Stimulated activated CD4-positive, alpha-beta T cell treated with anti-CD3 and anti-CD28 coated beads, Interleukin-2, amount 100 ng/mL, for 24 hours (primary cell): ENCODE measurements around the gene PCDHA1.
"Not testable (repeated sequence)": the region's sequence is repeated elsewhere in the genome, so short reads cannot be mapped to it uniquely, and the experiment has no call there.

Source experiments
- DNase-seq, 2 donors: peaks; one replicate each; pipeline ENCODE4 v3.0.0-alpha.2; 2020

The PCDHA1 gene

DNA sequence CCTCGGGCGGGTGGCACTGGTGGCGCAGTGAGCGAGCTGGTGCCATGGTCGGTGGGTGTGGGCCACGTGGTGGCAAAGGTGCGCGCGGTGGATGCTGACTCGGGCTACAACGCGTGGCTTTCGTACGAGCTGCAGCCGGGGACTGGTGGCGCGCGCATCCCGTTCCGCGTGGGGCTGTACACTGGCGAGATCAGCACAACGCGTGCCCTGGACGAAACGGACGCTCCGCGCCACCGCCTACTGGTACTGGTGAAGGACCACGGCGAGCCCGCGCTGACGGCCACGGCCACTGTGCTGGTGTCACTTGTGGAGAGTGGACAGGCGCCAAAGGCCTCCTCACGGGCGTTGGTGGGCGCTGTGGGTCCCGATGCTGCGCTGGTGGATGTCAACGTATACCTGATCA lies 22.9 kb downstream of the PCDHA1 start:
- no peak for DNase-seq

DNA sequence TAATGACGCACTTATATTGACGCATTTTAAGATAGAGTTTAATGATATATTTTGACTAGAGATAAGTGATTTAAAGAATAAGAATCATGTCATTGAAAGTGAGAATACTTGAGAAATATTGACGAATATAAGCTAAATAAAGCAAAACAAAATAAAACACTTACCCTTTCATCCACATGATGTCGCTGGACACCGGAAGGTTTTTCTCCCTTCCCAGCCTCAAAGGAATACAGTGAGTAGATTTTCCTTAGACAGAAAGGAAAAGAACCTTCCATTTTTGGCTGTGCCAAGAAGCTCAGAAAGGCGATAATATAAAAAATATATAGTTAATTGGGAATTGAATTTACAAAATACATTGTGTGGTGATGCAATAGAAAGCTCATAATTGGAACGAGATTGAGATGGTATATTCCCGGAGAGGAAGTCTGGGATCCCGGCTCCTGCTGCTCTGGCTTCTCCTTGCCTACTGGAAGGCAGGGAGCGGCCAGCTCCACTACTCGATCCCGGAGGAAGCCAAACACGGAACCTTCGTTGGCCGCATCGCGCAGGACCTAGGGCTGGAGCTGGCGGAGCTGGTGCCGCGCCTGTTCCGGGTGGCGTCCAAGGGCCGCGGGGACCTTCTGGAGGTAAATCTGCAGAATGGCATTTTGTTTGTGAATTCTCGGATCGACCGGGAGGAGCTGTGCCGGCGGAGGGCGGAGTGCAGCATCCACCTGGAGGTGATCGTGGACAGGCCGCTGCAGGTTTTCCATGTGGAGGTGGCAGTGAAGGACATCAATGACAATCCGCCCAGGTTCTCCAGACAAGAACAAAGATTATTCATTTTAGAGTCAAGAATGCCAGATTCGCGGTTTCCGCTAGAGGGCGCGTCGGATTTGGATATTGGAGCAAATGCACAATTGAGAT lies 35.7 kb downstream of the PCDHA1 start, which contains the start of gene PCDHA5:
Gene PCDHA5, plus strand, starts transcription at position 239 of the 906 bp plus-strand sequence.
- peak in 1 of 2 donors; percentile 58 for DNase-seq

DNA sequence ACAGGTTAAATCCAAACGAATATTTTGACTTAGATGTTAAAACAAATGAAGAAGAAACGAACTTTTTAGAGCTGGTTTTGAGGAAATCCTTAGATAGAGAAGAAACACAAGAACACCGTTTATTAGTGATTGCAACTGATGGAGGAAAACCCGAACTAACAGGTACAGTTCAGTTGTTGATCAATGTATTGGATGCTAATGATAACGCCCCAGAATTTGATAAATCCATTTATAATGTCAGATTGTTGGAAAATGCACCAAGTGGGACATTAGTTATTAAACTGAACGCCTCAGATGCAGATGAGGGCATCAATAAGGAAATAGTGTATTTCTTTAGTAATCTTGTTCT lies 36.3 kb downstream of the PCDHA1 start:
- DNase-seq, result no peak

- DNase-seq, result not testable (repeated sequence)
These were observed 37.0 kb downstream of the PCDHA1 start for GRCh38 chr5:140822969-140823368.

- no peak for DNase-seq
These were observed 37.5 kb downstream of the PCDHA1 start for GRCh38 chr5:140823475-140823874.

DNA sequence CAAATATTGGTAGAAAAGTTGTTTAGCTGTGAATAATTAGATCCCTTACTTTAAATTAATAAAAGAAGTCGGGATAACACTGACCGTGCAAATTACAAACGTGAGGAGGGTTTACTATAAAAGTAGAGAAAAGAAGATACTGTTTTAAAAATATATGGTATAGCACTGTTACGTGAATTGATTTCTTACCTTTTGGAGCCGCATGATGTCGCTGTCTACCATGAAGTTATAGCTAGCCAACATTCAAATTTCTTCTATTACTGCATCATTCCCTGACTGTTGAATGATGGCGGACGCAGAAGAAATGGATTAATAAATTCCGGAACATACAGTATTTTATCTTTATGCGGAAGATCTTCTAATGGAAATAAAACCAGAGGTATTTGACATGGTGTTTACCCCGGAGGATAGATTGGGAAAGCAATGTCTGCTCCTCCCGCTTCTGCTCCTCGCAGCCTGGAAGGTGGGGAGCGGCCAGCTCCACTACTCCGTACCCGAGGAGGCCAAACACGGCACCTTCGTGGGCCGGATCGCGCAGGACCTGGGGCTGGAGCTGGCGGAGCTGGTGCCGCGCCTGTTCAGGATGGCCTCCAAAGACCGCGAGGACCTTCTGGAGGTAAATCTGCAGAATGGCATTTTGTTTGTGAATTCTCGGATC lies 41.9 kb downstream of the PCDHA1 start, which contains the start of gene PCDHA6:
Gene PCDHA6, plus strand, starts transcription at position 257 of the 658 bp plus-strand sequence. Its CDS starts 132 bp downstream, at position 389.
- no peak for DNase-seq

DNA sequence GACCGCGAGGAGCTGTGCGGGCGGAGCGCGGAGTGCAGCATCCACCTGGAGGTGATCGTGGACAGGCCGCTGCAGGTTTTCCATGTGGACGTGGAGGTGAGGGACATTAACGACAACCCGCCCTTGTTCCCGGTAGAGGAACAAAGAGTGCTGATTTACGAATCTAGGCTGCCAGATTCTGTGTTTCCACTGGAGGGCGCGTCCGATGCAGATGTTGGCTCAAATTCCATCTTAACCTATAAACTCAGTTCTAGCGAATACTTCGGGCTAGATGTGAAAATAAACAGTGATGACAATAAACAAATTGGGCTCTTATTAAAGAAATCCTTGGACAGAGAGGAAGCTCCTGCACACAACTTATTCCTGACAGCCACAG lies 42.4 kb downstream of the PCDHA1 start:
- no peak for DNase-seq

GRCh38 chr5:140829511-140830501 lies 43.9 kb downstream of the PCDHA1 start:
- not testable (repeated sequence) for DNase-seq

DNA sequence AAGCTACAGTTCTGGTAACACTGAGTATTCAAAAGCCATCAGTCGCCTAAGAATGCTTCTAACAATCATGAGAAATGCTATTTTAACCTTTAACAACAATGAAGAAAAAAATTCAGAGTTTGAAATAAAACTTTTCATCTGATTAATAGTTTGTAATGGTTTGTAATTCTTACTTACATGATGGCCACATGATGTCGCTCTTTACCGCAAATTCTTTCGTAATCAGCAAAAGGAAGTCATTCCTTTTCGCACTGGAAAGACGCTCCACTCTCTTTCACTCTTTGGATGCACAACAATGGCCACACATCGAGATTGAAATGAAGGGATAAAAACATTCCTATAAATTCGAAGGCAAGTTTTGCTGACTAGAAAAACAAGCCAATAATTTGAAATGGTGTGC lies 48.1 kb downstream of the PCDHA1 start, which contains the start of gene PCDHA7:
Gene PCDHA7, plus strand, starts transcription at position 277 of the 400 bp plus-strand sequence. Its CDS starts 115 bp downstream, at position 392.
- no peak for DNase-seq

GRCh38 chr5:140834439-140835008 lies 48.6 kb downstream of the PCDHA1 start:
- DNase-seq, result not testable (repeated sequence)

DNA sequence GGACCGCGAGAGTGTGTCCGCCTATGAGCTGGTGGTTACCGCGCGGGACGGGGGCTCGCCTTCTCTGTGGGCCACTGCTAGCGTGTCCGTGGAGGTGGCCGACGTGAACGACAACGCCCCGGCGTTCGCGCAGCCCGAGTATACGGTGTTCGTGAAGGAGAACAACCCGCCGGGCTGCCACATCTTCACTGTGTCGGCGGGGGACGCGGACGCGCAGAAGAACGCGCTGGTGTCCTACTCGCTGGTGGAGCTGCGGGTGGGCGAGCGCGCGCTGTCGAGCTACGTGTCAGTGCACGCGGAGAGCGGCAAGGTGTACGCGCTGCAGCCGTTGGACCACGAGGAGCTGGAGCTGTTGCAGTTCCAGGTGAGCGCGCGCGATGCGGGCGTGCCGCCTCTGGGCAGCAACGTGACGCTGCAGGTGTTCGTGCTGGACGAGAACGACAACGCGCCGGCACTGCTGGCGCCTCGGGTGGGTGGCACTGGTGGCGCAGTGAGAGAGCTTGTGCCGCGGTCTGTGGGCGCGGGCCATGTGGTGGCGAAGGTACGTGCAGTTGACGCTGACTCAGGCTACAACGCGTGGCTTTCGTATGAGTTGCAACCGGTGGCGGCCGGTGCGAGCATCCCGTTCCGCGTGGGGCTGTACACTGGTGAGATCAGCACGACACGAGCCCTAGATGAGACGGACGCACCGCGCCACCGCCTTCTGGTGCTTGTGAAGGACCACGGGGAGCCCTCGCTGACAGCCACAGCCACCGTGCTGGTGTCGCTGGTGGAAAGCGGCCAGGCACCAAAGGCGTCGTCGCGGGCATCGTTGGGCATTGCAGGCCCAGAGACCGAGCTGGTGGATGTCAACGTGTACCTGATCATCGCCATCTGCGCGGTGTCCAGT lies 49.9 kb downstream of the PCDHA1 start:
- DNase-seq, result no peak

- DNase-seq, result peak in 1 of 2 donors; percentile 23
These were observed 55.3 kb downstream of the PCDHA1 start, which contains the start of gene PCDHA8 for GRCh38 chr5:140840978-140841962. PCDHA8 (plus strand) TSS chr5:140841187; CDS start chr5:140841322, 135 bp downstream.

GRCh38 chr5:140842798-140843733 lies 57.1 kb downstream of the PCDHA1 start:
- no peak for DNase-seq

- DNase-seq, result not testable (repeated sequence)
These were observed 62.5 kb downstream of the PCDHA1 start, which contains the start of gene PCDHA9 for GRCh38 chr5:140848139-140849102. PCDHA9 (plus strand) TSS chr5:140848382; CDS start chr5:140848496, 114 bp downstream.

DNA sequence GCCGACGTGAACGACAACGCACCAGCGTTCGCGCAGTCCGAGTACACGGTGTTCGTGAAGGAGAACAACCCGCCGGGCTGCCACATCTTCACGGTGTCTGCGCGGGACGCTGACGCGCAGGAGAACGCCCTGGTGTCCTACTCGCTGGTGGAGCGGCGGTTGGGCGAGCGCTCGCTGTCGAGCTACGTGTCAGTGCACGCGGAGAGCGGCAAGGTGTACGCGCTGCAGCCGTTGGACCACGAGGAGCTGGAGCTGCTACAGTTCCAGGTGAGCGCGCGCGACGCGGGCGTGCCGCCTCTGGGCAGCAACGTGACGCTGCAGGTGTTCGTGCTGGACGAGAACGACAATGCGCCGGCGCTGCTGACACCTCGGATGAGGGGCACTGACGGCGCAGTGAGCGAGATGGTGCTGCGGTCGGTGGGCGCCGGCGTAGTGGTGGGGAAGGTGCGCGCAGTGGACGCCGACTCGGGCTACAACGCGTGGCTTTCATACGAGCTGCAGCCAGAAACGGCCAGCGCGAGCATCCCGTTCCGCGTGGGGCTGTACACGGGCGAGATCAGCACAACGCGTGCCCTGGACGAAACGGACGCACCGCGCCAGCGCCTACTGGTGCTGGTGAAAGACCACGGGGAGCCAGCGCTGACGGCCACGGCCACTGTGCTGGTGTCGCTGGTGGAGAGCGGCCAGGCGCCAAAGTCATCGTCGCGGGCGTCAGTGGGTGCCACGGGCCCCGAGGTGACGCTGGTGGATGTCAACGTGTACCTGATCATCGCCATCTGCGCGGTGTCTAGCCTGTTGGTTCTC lies 64.1 kb downstream of the PCDHA1 start:
- DNase-seq, result not testable (repeated sequence)
